ENCODE results near the gene LTC4S. TPM values are rescaled to one million over a fixed set of nuclear protein-coding genes. Genes with fewer than 3 reads are reported as not detected.
"Not testable (repeated sequence)": the region's sequence is repeated elsewhere in the genome, so short reads cannot be mapped to it uniquely, and the experiment has no call there.

The LTC4S gene
- total RNA-seq, 1 experiment from 2014 or later = not detected

- in situ Hi-C loops (cut with HindIII; ENCODE audit: low pct_unique_long_range_greater_than_20kb, low sequenced_read_pairs) = no loop called here
- no peak for DNase-seq (ENCODE audit: low read depth, low spot score)
Measured at GRCh38 chr5:179829732-179830435, 36.1 kb downstream of the LTC4S start.

GRCh38 chr5:179830818-179831468, 37.2 kb downstream of the LTC4S start:
- no peak for DNase-seq (ENCODE audit: low read depth, low spot score)
- in situ Hi-C loops (cut with HindIII; ENCODE audit: low pct_unique_long_range_greater_than_20kb, low sequenced_read_pairs) = no loop called here

DNA sequence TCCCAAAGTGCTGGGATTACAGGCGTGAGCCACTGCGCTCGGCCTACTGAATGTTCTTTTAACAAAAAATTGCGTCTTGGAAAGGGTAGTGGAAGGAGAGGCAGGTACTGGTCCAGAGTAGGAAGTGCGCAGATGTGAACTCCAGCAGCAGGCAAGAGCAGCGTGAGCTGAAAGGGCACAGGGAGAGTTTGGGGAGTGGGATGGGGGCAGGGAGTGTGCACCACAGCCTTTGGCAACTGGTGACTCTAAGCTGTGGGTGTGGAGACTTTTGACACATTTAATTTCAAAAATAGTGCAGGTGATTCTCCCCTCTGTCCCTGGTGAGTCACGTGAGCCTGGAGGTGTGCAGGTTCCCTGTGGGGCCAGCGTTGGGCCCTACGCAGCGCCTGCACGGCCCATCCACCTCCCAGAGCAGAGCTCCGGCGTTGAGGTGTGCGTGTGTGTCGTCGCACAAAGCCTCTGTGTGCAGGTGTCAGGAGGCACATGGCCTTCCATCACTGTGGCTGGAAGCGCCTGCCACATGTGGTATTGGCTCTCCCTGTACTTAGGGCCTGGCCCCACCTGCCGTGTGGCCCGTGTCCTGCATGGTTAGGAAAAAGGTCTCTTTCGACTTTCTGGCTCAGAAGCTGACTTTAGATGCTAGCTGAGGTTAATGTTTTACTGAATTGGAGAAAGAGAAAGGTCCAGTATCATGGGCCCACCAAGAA, 38.4 kb downstream of the LTC4S start:
- in situ Hi-C loops (cut with HindIII; ENCODE audit: low pct_unique_long_range_greater_than_20kb, low sequenced_read_pairs) = no loop called here
- DNase-seq (ENCODE audit: low read depth, low spot score) = no peak

DNA sequence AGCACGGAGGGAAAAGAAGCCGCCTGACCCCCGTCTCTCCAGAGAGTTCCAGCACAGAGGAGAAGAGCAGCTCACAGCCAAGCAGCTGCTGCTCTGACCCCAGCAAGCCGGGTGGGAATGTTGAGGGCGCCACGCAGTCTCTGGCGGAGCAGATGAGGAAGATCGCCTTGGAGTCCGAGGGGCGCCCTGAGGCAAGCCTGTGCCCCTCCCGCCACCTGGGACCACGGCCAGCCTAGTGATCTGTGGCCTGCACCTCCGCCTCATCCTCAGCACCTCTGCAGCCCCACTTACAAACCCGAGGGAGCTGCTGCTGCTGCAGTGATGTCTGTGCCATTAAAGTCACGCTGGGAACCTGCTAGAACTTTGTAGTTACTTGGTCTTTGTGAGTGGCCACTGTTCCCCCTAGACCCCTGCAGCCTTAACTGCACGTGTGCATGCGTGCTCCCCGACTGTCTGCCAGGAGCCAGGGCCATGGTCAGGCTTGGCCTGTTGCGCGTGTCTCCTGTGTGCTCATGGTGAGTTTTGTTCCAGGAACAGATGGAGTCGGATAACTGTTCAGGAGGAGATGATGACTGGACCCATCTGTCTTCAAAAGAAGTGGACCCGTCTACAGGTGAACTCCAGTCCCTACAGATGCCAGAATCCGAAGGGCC, 39.4 kb downstream of the LTC4S start:
- no peak for DNase-seq (ENCODE audit: low read depth, low spot score)
- in situ Hi-C loops (cut with HindIII; ENCODE audit: low pct_unique_long_range_greater_than_20kb, low sequenced_read_pairs) = no loop called here

- no peak for DNase-seq (ENCODE audit: low read depth, low spot score)
- in situ Hi-C loops (cut with HindIII; ENCODE audit: low pct_unique_long_range_greater_than_20kb, low sequenced_read_pairs) = no loop called here
Measured at GRCh38 chr5:179833709-179834070, 39.9 kb downstream of the LTC4S start.

GRCh38 chr5:179834120-179834519, 40.3 kb downstream of the LTC4S start:
- in situ Hi-C loops (cut with HindIII; ENCODE audit: low pct_unique_long_range_greater_than_20kb, low sequenced_read_pairs) = no loop called here
- DNase-seq (ENCODE audit: low read depth, low spot score) = no peak

DNA sequence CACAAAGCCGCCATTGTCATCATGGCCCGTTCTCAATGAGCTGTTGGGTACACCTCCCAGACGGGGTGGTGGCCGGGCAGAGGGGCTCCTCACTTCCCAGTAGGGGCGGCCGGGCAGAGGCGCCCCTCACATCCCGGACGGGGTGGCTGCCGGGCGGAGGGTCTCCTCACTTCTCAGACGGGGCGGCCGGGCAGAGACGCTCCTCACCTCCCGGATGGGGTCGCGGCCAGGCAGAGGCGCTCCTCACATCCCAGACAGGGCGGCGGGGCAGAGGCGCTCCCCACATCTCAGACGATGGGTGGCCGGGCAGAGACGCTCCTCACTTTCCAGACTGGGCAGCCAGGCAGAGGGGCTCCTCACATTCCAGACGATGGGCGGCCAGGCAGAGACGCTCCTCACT, 41.1 kb downstream of the LTC4S start:
- DNase-seq (ENCODE audit: low read depth, low spot score) = not testable (repeated sequence)

DNA sequence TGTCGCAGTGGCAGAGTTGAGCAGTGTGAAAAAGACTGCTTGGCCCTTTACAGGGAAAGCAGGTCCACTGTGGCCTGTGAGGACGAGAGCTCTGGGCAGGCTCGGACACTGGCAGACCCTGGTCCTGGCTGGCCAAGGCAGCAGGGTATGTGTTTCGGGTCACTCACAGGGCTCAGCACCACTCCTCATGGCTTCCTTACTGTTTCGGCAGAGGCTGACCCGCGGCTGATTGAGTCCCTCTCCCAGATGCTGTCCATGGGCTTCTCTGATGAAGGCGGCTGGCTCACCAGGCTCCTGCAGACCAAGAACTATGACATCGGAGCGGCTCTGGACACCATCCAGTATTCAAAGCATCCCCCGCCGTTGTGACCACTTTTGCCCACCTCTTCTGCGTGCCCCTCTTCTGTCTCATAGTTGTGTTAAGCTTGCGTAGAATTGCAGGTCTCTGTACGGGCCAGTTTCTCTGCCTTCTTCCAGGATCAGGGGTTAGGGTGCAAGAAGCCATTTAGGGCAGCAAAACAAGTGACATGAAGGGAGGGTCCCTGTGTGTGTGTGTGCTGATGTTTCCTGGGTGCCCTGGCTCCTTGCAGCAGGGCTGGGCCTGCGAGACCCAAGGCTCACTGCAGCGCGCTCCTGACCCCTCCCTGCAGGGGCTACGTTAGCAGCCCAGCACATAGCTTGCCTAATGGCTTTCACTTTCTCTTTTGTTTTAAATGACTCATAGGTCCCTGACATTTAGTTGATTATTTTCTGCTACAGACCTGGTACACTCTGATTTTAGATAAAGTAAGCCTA, 42.6 kb downstream of the LTC4S start:
- in situ Hi-C loops (cut with HindIII; ENCODE audit: low pct_unique_long_range_greater_than_20kb, low sequenced_read_pairs) = no loop called here
- DNase-seq (ENCODE audit: low read depth, low spot score) = no peak

More for the DNA sequence above, 41.1 kb downstream of the LTC4S start:
- in situ Hi-C loops (cut with HindIII; ENCODE audit: low pct_unique_long_range_greater_than_20kb, low sequenced_read_pairs) = not testable (repeated sequence)

DNA sequence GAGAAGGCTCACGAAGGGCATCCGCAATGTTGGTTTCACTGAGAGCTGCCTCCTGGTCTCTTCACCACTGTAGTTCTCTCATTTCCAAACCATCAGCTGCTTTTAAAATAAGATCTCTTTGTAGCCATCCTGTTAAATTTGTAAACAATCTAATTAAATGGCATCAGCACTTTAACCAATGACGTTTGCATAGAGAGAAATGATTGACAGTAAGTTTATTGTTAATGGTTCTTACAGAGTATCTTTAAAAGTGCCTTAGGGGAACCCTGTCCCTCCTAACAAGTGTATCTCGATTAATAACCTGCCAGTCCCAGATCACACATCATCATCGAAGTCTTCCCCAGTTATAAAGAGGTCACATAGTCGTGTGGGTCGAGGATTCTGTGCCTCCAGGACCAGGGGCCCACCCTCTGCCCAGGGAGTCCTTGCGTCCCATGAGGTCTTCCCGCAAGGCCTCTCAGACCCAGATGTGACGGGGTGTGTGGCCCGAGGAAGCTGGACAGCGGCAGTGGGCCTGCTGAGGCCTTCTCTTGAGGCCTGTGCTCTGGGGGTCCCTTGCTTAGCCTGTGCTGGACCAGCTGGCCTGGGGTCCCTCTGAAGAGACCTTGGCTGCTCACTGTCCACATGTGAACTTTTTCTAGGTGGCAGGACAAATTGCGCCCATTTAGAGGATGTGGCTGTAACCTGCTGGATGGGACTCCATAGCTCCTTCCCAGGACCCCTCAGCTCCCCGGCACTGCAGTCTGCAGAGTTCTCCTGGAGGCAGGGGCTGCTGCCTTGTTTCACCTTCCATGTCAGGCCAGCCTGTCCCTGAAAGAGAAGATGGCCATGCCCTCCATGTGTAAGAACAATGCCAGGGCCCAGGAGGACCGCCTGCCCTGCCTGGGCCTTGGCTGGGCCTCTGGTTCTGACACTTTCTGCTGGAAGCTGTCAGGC, 43.6 kb downstream of the LTC4S start:
- in situ Hi-C loops (cut with HindIII; ENCODE audit: low pct_unique_long_range_greater_than_20kb, low sequenced_read_pairs) = no loop called here
- DNase-seq (ENCODE audit: low read depth, low spot score) = no peak

DNA sequence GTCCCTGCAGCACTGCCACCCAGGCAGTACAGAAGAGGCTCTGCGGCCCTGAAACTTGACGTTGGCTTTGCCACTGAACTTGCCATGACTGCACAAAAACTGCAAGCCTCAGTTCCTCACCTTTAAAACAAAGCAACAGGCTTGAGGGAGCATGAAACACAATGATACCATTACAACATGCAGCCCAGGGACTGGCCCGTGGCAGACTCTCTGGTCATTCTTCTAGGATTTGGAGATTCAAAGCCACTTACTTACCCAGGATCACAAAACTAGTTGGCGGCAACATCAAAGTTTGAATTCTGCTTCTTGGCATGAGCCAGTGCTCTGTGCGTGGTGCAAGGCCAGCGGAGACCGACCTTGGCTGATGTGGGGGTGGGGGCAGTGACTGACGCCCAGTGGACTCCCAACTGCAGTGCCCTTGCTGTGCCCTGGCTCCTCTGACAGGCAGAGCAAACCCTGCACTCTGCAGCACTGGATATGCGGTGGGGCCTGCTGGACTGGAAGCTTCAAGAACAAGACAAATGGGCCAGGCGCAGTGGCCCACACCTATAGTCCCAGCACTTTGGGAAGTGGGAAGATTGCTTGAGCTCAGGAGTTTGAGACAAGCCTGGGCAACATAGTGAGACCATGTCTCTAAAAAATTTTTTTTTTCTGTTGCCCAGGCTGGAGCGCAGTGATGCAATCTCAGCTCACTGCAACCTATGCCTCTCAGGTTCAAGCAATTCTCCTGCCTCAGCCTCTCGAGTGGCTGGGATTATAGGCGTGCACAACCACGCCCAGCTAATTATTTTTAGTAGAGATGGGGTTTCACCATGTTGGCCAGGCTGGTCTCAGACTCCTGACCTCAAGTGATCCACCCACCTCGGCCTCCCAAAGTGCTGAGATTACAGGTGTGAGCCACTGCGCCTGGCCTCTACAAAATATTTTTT, 45.8 kb downstream of the LTC4S start:
- in situ Hi-C loops (cut with HindIII; ENCODE audit: low pct_unique_long_range_greater_than_20kb, low sequenced_read_pairs) = no loop called here
- DNase-seq (ENCODE audit: low read depth, low spot score) = no peak

- DNase-seq (ENCODE audit: low read depth, low spot score) = no peak
- in situ Hi-C loops (cut with HindIII; ENCODE audit: low pct_unique_long_range_greater_than_20kb, low sequenced_read_pairs) = no loop called here
Measured at GRCh38 chr5:179840321-179840720, 46.5 kb downstream of the LTC4S start.

DNA sequence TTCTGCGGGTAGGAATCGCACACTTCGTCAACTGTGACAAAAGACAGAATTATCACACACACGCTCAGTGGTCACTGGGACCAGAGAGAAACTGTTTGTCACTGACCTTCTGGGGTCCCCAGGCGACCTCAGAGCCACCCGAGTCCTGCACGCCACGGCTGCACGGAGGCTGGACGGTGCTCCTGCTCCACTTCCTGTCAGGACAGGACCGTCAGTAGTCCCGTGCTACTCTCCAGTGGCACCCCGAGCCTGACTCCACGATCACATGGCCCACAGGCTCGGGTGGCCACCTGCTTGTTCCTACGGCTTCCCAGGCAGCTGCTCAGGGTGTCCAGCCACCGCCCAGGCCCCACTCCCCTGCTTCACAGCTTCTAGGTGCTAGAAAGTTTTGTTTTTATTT, 47.0 kb downstream of the LTC4S start:
- in situ Hi-C loops (cut with HindIII; ENCODE audit: low pct_unique_long_range_greater_than_20kb, low sequenced_read_pairs) = no loop called here
- DNase-seq (ENCODE audit: low read depth, low spot score) = no peak

DNA sequence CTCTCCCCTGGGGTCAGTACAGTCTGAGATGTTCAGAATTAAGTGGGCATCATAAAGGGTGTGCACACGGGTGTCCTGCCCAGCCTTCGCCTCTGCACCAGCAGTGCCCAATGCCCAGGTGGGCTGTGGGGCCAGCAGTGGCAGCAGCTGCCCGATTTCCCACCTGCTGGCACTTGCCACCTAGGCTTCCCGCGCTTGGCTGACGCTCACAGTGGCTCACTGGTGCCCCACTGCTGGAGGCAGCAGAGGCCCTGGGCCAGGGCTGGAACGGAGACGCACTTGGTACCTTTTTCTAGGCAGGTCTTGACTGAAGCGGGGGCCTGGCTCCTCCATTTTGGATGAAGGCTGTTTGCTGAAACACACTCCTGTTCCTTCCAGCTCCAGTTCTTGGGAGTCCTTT, 47.8 kb downstream of the LTC4S start:
- DNase-seq (ENCODE audit: low read depth, low spot score) = no peak

More for the DNA sequence above, 47.8 kb downstream of the LTC4S start:
- in situ Hi-C loops (cut with HindIII; ENCODE audit: low pct_unique_long_range_greater_than_20kb, low sequenced_read_pairs) = no loop called here
